Body of pancreas (tissue), 4 donors: Measurements from ENCODE around the gene PRSS16. TPM values are rescaled to one million over a fixed set of nuclear protein-coding genes. Genes with fewer than 3 reads are reported as not detected.
A peak's percentile ranks its signal among the peaks of the same experiment; 100 is the strongest.

ENCODE experiments used
- ATAC-seq: fragments of 150-250 bp; one replicate; pipeline ENCODE4 v1.9.1; 2016
- DNase-seq, 4 donors: peaks; one replicate each; pipeline ENCODE4 v3.0.0-alpha.2; 2019
- H3K27ac ChIP-seq, 4 donors: fragments of 200-600 bp; sonication (generic); 1 replicate in 3 of 4; 2 replicates in 1 of 4; pipeline versions ENCODE4 v1.5.1 to v1.6.1; 2016 to 2019; ENCODE audit warnings: mild to moderate bottlenecking in 1 of 4, mixed read lengths in 1 of 4, moderate library complexity in 1 of 4
- H3K27me3 ChIP-seq, 2 donors: fragments of 200-600 bp; sonication (generic); one replicate each; pipeline ENCODE4 v1.6.0; 2016; ENCODE audit warnings: mild to moderate bottlenecking in 1 of 2
- H3K36me3 ChIP-seq, 2 donors: fragments of 200-600 bp; sonication (generic); replicated peaks in 1 of 2; 2 replicates each; pipeline ENCODE4 v1.5.1; 2016; ENCODE audit warnings: low read depth in 2 of 2; ENCODE audit not compliant: insufficient read depth in 1 of 2
- H3K4me1 ChIP-seq: fragments of 200-600 bp; sonication (generic); one replicate; pipeline ENCODE4 v1.6.0; 2016
- H3K4me3 ChIP-seq, 2 donors: fragments of 200-600 bp; sonication (generic); 1 replicate in 1 of 2; 2 replicates in 1 of 2; pipeline ENCODE4 v1.5.1; 2016 to 2019
- H3K9me3 ChIP-seq, 3 donors: fragments of 200-600 bp; sonication (generic); 1 replicate in 2 of 3; 2 replicates in 1 of 3; pipeline ENCODE4 v1.5.1; 2016
- POLR2A ChIP-seq, 3 donors: fragments of 450-650 bp; IDR thresholded peaks; one replicate each; pipeline ENCODE4 v1.6.1; 2016; ENCODE audit warnings: antibody characterized with exemption in 3 of 3, mild to moderate bottlenecking in 2 of 3
- WGBS, 2 donors: methylation state at CpG; one replicate each; pipeline ENCODE4 v1.1.5; 2017; 5-methylcytosine and 5-hydroxymethylcytosine counted together
- intact Hi-C: fragments of 100-400 bp; cut with DNase I; formaldehyde crosslinking; loops from one replicate; pipeline ENCODE4 v1.15.1; 2023
- total RNA-seq, 2 donors: library from RNA; depleted of rRNA; stranded (reverse); fragments of >200 nt; gene quantifications; one replicate each; pipeline ENCODE4 v1.1.0, GENCODE V29; 2016
- TF ChIP-seq, protein P1 (sequence below), 7 experiments: fragments of 450-650 bp in 4 of 7; fragments of 200-600 bp in 3 of 7; sonication (generic) in 3 of 7; IDR thresholded peaks; one replicate each; pipeline ENCODE4 v1.5.1; 2016 to 2019; ENCODE audit warnings: antibody characterized with exemption in 7 of 7

The PRSS16 gene
- total RNA-seq, 2 donors from 2014 or later = 10.9 to 43.8 TPM

DNA sequence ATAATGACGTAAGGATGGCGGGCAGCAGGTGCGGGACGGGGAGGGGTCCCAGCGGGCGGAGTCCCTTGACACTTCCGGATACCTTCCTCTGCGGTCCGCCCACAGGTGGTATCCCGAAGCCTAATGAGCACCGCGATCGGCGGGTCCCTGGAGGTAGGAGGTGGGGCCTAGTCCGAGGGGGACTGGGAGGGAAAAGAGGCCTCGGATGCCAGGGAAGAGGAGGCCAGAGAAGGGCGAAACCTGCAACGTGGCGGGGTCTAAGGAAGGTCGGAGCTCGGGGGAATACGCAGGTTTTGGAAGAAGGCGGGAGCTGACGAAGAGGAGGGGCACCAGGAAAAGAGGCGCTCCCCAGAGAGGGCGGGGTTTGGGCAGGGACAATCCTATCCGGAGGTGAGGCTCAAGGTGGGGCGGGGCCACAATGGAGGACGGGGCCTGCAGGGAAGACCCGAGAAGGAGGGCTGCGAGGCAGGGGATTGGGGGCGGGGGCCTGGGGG is 3.7 kb downstream of the PRSS16 start:
- TF ChIP-seq POLR2A (IDR thresholded peaks at IDR 0.05) = peak; percentile 37 to 65 (median 55)
- TF ChIP-seq, protein P1, sequence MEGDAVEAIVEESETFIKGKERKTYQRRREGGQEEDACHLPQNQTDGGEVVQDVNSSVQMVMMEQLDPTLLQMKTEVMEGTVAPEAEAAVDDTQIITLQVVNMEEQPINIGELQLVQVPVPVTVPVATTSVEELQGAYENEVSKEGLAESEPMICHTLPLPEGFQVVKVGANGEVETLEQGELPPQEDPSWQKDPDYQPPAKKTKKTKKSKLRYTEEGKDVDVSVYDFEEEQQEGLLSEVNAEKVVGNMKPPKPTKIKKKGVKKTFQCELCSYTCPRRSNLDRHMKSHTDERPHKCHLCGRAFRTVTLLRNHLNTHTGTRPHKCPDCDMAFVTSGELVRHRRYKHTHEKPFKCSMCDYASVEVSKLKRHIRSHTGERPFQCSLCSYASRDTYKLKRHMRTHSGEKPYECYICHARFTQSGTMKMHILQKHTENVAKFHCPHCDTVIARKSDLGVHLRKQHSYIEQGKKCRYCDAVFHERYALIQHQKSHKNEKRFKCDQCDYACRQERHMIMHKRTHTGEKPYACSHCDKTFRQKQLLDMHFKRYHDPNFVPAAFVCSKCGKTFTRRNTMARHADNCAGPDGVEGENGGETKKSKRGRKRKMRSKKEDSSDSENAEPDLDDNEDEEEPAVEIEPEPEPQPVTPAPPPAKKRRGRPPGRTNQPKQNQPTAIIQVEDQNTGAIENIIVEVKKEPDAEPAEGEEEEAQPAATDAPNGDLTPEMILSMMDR (IDR thresholded peaks at IDR 0.05) = peak in 1 of 7 experiments; percentile 3
- intact Hi-C loops = no loop called here
- H3K27ac ChIP-seq = peak overlapping the region; percentile 90 to 98 (median 96)
- WGBS, 2 donors = 0% methylated on average over 29 to 30 of the region's 32 CpGs
- H3K36me3 ChIP-seq = no peaks in the 10 kb centered on the region
- H3K4me1 ChIP-seq = peaks cover 35% of the 10 kb centered on the region
- no peaks in the 10 kb centered on the region for H3K27me3 ChIP-seq
- peak overlapping the region; percentile 47 to 86 for H3K4me3 ChIP-seq
- ATAC-seq (peak; percentile 89), DNase-seq (peak; percentile 97 to 98 (median 97))
- no peaks in the 10 kb centered on the region for H3K9me3 ChIP-seq

DNA sequence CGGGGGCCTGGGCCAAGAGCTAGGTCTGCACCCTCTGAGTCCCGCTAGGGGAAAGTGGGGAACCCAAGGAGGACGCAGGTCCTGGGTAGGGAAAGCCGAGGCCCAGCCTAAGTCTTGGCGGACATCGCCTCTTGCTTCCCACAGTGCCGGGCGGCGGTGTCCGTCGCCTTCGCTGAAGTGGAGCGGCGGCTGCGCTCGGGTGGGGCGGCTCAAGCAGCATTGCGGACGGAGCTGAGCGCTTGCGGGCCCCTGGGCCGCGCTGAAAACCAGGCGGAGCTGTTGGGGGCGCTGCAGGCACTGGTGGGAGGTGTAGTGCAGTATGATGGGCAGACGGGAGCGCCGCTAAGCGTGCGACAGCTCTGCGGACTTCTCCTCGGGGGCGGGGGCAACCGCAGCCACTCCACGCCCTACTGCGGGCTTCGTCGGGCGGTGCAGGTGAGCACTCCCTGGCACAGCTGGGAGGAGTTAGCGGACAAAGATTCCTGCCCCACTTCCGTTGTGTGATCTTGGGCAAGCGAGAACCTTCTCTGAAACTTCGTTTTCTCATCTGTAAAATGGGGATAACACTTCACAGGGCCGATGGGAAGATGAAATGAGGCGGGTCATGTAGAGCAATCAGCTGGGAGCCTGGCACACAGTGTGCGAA is 4.2 kb downstream of the PRSS16 start:
- ATAC-seq (peak; percentile 90), DNase-seq (peak; percentile 95 to 96 (median 95))
- 2 to 23% methylated on average over 3 to 44 of the region's 46 CpGs for WGBS, 2 donors
- TF ChIP-seq POLR2A (IDR thresholded peaks at IDR 0.05) = peak; percentile 64 to 87 (median 86)
- TF ChIP-seq, protein P1 (IDR thresholded peaks at IDR 0.05) = peak; percentile 23 to 68 (median 60)
- peaks cover 35% of the 10 kb centered on the region for H3K4me1 ChIP-seq
- H3K9me3 ChIP-seq = no peaks in the 10 kb centered on the region
- intact Hi-C loops = no loop called here
- H3K4me3 ChIP-seq = peak overlapping the region; percentile 47 to 86
- H3K36me3 ChIP-seq = no peaks in the 10 kb centered on the region
- no peaks in the 10 kb centered on the region for H3K27me3 ChIP-seq
- peak overlapping the region; percentile 90 to 98 (median 96) for H3K27ac ChIP-seq

DNA sequence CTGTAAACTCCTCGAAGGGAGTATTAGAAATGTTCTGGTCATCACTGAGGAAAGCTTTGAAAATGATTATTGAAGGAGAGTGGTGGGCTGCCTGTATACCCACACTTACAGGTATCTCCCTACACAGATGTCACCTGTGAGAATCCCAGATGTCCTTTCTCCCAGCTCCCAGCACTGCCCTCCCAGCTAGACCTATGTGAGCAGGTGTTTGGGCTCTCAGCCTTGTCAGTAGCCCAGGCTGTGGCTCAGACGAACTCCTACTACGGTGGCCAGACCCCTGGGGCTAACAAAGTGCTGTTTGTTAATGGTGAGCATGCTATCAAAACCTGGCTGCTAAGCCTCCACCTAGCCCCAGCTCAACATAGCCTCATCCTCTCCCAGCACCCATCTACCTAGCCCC is 7.1 kb downstream of the PRSS16 start:
- WGBS, 2 donors = 24% methylated on average over 3 of the region's 3 CpGs
- no peak overlapping the region for H3K27ac ChIP-seq
- TF ChIP-seq POLR2A (IDR thresholded peaks at IDR 0.05) = no peak
- TF ChIP-seq, protein P1 (IDR thresholded peaks at IDR 0.05) = no peak

DNA sequence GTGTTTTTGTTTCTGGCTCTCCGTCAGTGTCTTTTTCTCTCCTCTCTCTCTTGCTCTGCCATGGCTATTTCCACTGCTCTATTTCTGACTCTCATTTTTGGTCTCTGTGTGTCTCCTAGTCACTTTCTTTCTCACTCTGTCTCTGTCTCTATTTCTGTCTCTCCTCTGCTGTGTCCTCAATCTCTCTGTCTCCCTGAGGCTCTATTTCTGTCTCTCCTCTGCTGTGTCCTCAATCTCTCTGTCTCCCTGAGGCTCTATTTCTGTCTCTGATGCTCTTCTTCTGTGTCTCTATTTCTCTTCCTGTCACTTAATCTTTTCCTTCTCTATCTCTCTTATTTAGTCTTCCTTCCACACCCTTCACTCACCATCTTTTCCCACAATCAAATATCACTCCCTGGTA is 8.4 kb downstream of the PRSS16 start:
- H3K4me3 ChIP-seq = no peak overlapping the region
- intact Hi-C loops = no loop called here
- ATAC-seq (no peak), DNase-seq (no peak)
- H3K4me1 ChIP-seq = peaks cover 29% of the 10 kb centered on the region
- WGBS, 2 donors = 76 to 78% methylated on average over 1 of the region's 1 CpG
- no peaks in the 10 kb centered on the region for H3K36me3 ChIP-seq
- no peak overlapping the region for H3K27ac ChIP-seq
- H3K9me3 ChIP-seq = no peaks in the 10 kb centered on the region
- no peaks in the 10 kb centered on the region for H3K27me3 ChIP-seq
- TF ChIP-seq POLR2A (IDR thresholded peaks at IDR 0.05) = no peak
- TF ChIP-seq, protein P1 (IDR thresholded peaks at IDR 0.05) = no peak

More for the DNA sequence above, 7.1 kb downstream of the PRSS16 start:
- H3K9me3 ChIP-seq = no peaks in the 10 kb centered on the region
- no peaks in the 10 kb centered on the region for H3K27me3 ChIP-seq
- peak in 3 of 4 donors; percentile 10 to 68 (median 28) for DNase-seq
- no peak overlapping the region for H3K4me3 ChIP-seq
- ATAC-seq = no peak
- intact Hi-C loops = no loop called here
- H3K36me3 ChIP-seq = no peaks in the 10 kb centered on the region
- peaks cover 35% of the 10 kb centered on the region for H3K4me1 ChIP-seq

DNA sequence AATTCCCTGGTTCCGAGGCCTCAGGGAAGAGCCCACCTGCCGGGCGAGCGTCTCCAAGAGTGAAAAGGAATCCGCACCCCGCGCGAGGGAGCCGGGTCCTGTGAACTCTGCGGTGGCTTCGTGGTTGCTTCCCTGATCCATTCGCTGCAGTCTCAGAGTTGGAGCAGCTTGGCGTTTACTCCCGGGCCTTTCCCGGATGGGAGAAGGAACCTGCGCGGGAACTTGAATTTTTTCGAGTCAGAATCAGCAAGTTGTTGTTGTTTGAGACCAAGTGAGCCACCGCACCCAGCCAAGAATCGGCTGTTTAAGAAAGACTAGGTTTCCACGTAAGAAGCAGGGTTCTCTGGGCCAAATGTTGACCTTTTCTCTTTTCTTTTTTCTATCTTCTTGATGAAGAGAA is 12.9 kb downstream of the PRSS16 start:
- Histone ChIP-seq H3K9me3 (no peaks in the 10 kb centered on the region), H3K27ac (no peak overlapping the region), H3K36me3 (no peaks in the 10 kb centered on the region), H3K4me3 (no peak overlapping the region), H3K4me1 (no peaks in the 10 kb centered on the region), H3K27me3 (no peaks in the 10 kb centered on the region)
- WGBS, 2 donors = 14 to 19% methylated on average over 21 of the region's 21 CpGs
- intact Hi-C loops = no loop called here
- no peak for TF ChIP-seq POLR2A (IDR thresholded peaks at IDR 0.05)
- DNase-seq (no peak), ATAC-seq (no peak)
